HUES6 (cell line): ENCODE data around the gene GALNTL6.
"Not testable (repeated sequence)": the region's sequence is repeated elsewhere in the genome, so short reads cannot be mapped to it uniquely, and the experiment has no call there.

Source experiments
- H3K27ac ChIP-seq: 2 replicates; pipeline ENCODE4 v1.7.0; 2013; ENCODE audit warnings: low read depth, mild to moderate bottlenecking, low read length, inconsistent platforms
- H3K27me3 ChIP-seq: 2 replicates; pipeline ENCODE4 v1.6.1; 2013; ENCODE audit warnings: low read length; ENCODE audit not compliant: control insufficient read depth, insufficient read depth
- H3K36me3 ChIP-seq: 2 replicates; pipeline ENCODE4 v1.6.1; 2013; ENCODE audit warnings: low read length; ENCODE audit not compliant: control insufficient read depth, insufficient read depth
- H3K4me1 ChIP-seq: 2 replicates; pipeline ENCODE4 v1.6.1; 2013; ENCODE audit warnings: low read length; ENCODE audit not compliant: control insufficient read depth, insufficient read depth
- H3K4me3 ChIP-seq: 2 replicates; pipeline ENCODE4 v1.5.1; 2013; ENCODE audit warnings: low read depth, low read length
- H3K9ac ChIP-seq: one replicate; pipeline ENCODE4 v1.6.1; 2013; ENCODE audit warnings: mild to moderate bottlenecking, low read length
- H3K9me3 ChIP-seq: 2 replicates; pipeline ENCODE4 v1.6.1; 2013; ENCODE audit warnings: low read depth, low read length; ENCODE audit not compliant: control insufficient read depth, insufficient read depth

The GALNTL6 gene

GRCh38 chr4:172868271-172868670 lies 1055.1 kb downstream of the GALNTL6 start:
- no peak overlapping the region for H3K27ac ChIP-seq
- peaks cover under 1% of the 10 kb centered on the region for H3K9me3 ChIP-seq
- H3K9ac ChIP-seq: no peak overlapping the region
- H3K4me3 ChIP-seq: no peak overlapping the region
- H3K27me3 ChIP-seq: no peaks in the 10 kb centered on the region
- H3K36me3 ChIP-seq: no peaks in the 10 kb centered on the region
- H3K4me1 ChIP-seq: no peaks in the 10 kb centered on the region; the same call in 1 of the 2 replicates

GRCh38 chr4:172869621-172870268 lies 1056.5 kb downstream of the GALNTL6 start:
- Histone ChIP-seq H3K4me1 (peaks cover under 1% of the 10 kb centered on the region; the same call in 1 of the 2 replicates), H3K36me3 (no peaks in the 10 kb centered on the region), H3K4me3 (no peak overlapping the region), H3K27me3 (no peaks in the 10 kb centered on the region), H3K9me3 (no peaks in the 10 kb centered on the region), H3K27ac (no peak overlapping the region), H3K9ac (no peak overlapping the region)

- Histone ChIP-seq H3K4me1 (peaks cover 4% of the 10 kb centered on the region; the same call in 1 of the 2 replicates), H3K27me3 (no peaks in the 10 kb centered on the region), H3K36me3 (no peaks in the 10 kb centered on the region), H3K9ac (no peak overlapping the region), H3K4me3 (no peak overlapping the region), H3K9me3 (no peaks in the 10 kb centered on the region), H3K27ac (no peak overlapping the region)
Measured at GRCh38 chr4:172871381-172871780, 1058.2 kb downstream of the GALNTL6 start.

- H3K4me1 ChIP-seq: peaks cover 4% of the 10 kb centered on the region; the same call in 1 of the 2 replicates
- H3K9ac ChIP-seq: no peak overlapping the region
- H3K27me3 ChIP-seq: no peaks in the 10 kb centered on the region
Measured at GRCh38 chr4:172874944-172875343, 1061.7 kb downstream of the GALNTL6 start.

GRCh38 chr4:172876394-172876793 lies 1063.2 kb downstream of the GALNTL6 start:
- Histone ChIP-seq H3K9me3 (no peaks in the 10 kb centered on the region), H3K36me3 (no peaks in the 10 kb centered on the region), H3K4me3 (no peak overlapping the region), H3K9ac (no peak overlapping the region), H3K27ac (no peak overlapping the region), H3K4me1 (peaks cover 4% of the 10 kb centered on the region; the same call in 1 of the 2 replicates), H3K27me3 (no peaks in the 10 kb centered on the region)

More at GRCh38 chr4:172874944-172875343, 1061.7 kb downstream of the GALNTL6 start:
- H3K9me3 ChIP-seq: no peaks in the 10 kb centered on the region
- H3K27ac ChIP-seq: no peak overlapping the region
- H3K4me3 ChIP-seq: no peak overlapping the region
- H3K36me3 ChIP-seq: no peaks in the 10 kb centered on the region

- no peak overlapping the region for H3K27ac ChIP-seq
- no peaks in the 10 kb centered on the region for H3K4me1 ChIP-seq
- no peaks in the 10 kb centered on the region for H3K27me3 ChIP-seq
- H3K9ac ChIP-seq: no peak overlapping the region
- H3K9me3 ChIP-seq: no peaks in the 10 kb centered on the region
- no peak overlapping the region for H3K4me3 ChIP-seq
- H3K36me3 ChIP-seq: no peaks in the 10 kb centered on the region
Measured at GRCh38 chr4:172881645-172882044, 1068.4 kb downstream of the GALNTL6 start.

- not testable (repeated sequence) for H3K4me1 ChIP-seq, H3K27me3 ChIP-seq, H3K9me3 ChIP-seq, H3K27ac ChIP-seq, H3K4me3 ChIP-seq, H3K9ac ChIP-seq, H3K36me3 ChIP-seq
Measured at GRCh38 chr4:172887358-172887757, 1074.2 kb downstream of the GALNTL6 start.

- H3K4me3 ChIP-seq: no peak overlapping the region
- H3K9me3 ChIP-seq: no peaks in the 10 kb centered on the region
- no peak overlapping the region for H3K27ac ChIP-seq
- no peaks in the 10 kb centered on the region for H3K36me3 ChIP-seq
- H3K9ac ChIP-seq: no peak overlapping the region
- H3K4me1 ChIP-seq: no peaks in the 10 kb centered on the region
- H3K27me3 ChIP-seq: no peaks in the 10 kb centered on the region
Measured at GRCh38 chr4:172887959-172888358, 1074.8 kb downstream of the GALNTL6 start.

- no peaks in the 10 kb centered on the region for H3K36me3 ChIP-seq
- no peaks in the 10 kb centered on the region for H3K27me3 ChIP-seq
- no peaks in the 10 kb centered on the region for H3K4me1 ChIP-seq
- H3K4me3 ChIP-seq: no peak overlapping the region
- no peak overlapping the region for H3K27ac ChIP-seq
- 0 out of 2 replicates have a peak, but pooled peaks cover 4% of the 10 kb centered on the region for H3K9me3 ChIP-seq
- no peak overlapping the region for H3K9ac ChIP-seq
Measured at GRCh38 chr4:172892300-172892699, 1079.1 kb downstream of the GALNTL6 start.

GRCh38 chr4:172895699-172896098 lies 1082.5 kb downstream of the GALNTL6 start:
- Histone ChIP-seq H3K27me3 (no peaks in the 10 kb centered on the region), H3K4me3 (no peak overlapping the region), H3K4me1 (no peaks in the 10 kb centered on the region), H3K9me3 (peaks cover 4% of the 10 kb centered on the region; the same call in 1 of the 2 replicates), H3K9ac (no peak overlapping the region), H3K27ac (no peak overlapping the region), H3K36me3 (no peaks in the 10 kb centered on the region)

- Histone ChIP-seq H3K27ac (no peak overlapping the region), H3K4me3 (no peak overlapping the region), H3K27me3 (no peaks in the 10 kb centered on the region), H3K36me3 (no peaks in the 10 kb centered on the region), H3K9ac (no peak overlapping the region), H3K9me3 (peaks cover 4% of the 10 kb centered on the region; the same call in 1 of the 2 replicates), H3K4me1 (no peaks in the 10 kb centered on the region)
Measured at GRCh38 chr4:172897046-172897445, 1083.8 kb downstream of the GALNTL6 start.
